KMS-11 (cell line): ENCODE measurements around the gene SLC5A6.

ENCODE experiments used
- H2AFZ ChIP-seq: fragments of 200-600 bp; sonication (generic); 2 replicates; pipeline ENCODE4 v1.6.1; 2016; ENCODE audit warnings: antibody characterized with exemption, mixed run types, low read depth
- H3K27ac ChIP-seq: fragments of 200-600 bp; sonication (generic); 2 replicates; pipeline ENCODE4 v1.6.1; 2016; ENCODE audit warnings: mild to moderate bottlenecking, mixed run types
- H3K27me3 ChIP-seq: fragments of 200-600 bp; sonication (generic); 2 replicates; pipeline ENCODE4 v1.6.1; 2017; ENCODE audit warnings: mild to moderate bottlenecking, low read depth, mixed run types, moderate library complexity; ENCODE audit not compliant: insufficient read depth
- H3K36me3 ChIP-seq: fragments of 200-600 bp; sonication (generic); 2 replicates; pipeline ENCODE4 v1.6.1; 2017; ENCODE audit warnings: mild to moderate bottlenecking, mixed run types; ENCODE audit not compliant: insufficient read depth
- H3K4me1 ChIP-seq: fragments of 200-600 bp; sonication (generic); 2 replicates; pipeline ENCODE4 v1.6.1; 2016; ENCODE audit warnings: mild to moderate bottlenecking, low read depth, mixed run types; ENCODE audit not compliant: poor library complexity, severe bottlenecking
- H3K4me2 ChIP-seq: fragments of 200-600 bp; sonication (generic); 2 replicates; pipeline ENCODE4 v1.7.0; 2016; ENCODE audit warnings: mild to moderate bottlenecking, mixed run types
- H3K4me3 ChIP-seq: fragments of 200-600 bp; sonication (generic); IDR thresholded peaks from 2 replicates; pipeline ENCODE4 v1.6.1; 2017; ENCODE audit warnings: low read depth, low read length, mixed read lengths; ENCODE audit not compliant: insufficient read depth
- H3K79me2 ChIP-seq: fragments of 200-600 bp; sonication (generic); 2 replicates; pipeline ENCODE4 v1.6.1; 2016; ENCODE audit warnings: low read depth, mixed run types; ENCODE audit not compliant: insufficient read depth
- H3K9ac ChIP-seq: fragments of 200-600 bp; sonication (generic); 2 replicates; pipeline ENCODE4 v1.6.1; 2016; ENCODE audit warnings: mild to moderate bottlenecking, mixed run types
- H4K20me1 ChIP-seq: fragments of 200-600 bp; sonication (generic); 2 replicates; pipeline ENCODE4 v1.6.1; 2016; ENCODE audit warnings: mild to moderate bottlenecking, mixed run types; ENCODE audit not compliant: insufficient read depth
- CTCF ChIP-seq: fragments of 200-600 bp; sonication (generic); conservative IDR thresholded peaks from 2 replicates; pipeline ENCODE4 v1.6.1; 2017; ENCODE audit warnings: low read depth, mild to moderate bottlenecking, antibody characterized with exemption, low read length, moderate library complexity, mixed read lengths

Gene SLC5A6

GRCh38 chr2:27170581-27171337 is 41.3 kb downstream of the SLC5A6 start:
- peaks cover 27% of the 10 kb centered on the region for H3K4me1 ChIP-seq
- no peaks in the 10 kb centered on the region for H4K20me1 ChIP-seq
- H3K4me3 ChIP-seq = no peak overlapping the region
- no peak for TF ChIP-seq CTCF
- no peaks in the 10 kb centered on the region for H3K27me3 ChIP-seq
- H3K9ac ChIP-seq = no peak overlapping the region
- H3K27ac ChIP-seq = no peak overlapping the region
- H3K79me2 ChIP-seq = no peaks in the 10 kb centered on the region
- peak overlapping the region; percentile 89; the same call in 1 of the 2 replicates for H2AFZ ChIP-seq
- no peaks in the 10 kb centered on the region for H3K36me3 ChIP-seq
- H3K4me2 ChIP-seq = peak overlapping the region; percentile 46; the same call in 1 of the 2 replicates

GRCh38 chr2:27164960-27165763 is 46.9 kb downstream of the SLC5A6 start:
- Histone ChIP-seq H3K36me3 (no peaks in the 10 kb centered on the region), H3K27me3 (no peaks in the 10 kb centered on the region), H3K4me2 (peak overlapping the region; percentile 25; the same call in 1 of the 2 replicates), H3K27ac (no peak overlapping the region; the same call in 1 of the 2 replicates), H3K4me1 (peaks cover 49% of the 10 kb centered on the region), H4K20me1 (no peaks in the 10 kb centered on the region), H3K79me2 (no peaks in the 10 kb centered on the region), H3K4me3 (no peak overlapping the region), H2AFZ (peak overlapping the region; percentile 19; the same call in 1 of the 2 replicates), H3K9ac (no peak overlapping the region)
- no peak for TF ChIP-seq CTCF

- Histone ChIP-seq H3K36me3 (no peaks in the 10 kb centered on the region), H3K27me3 (no peaks in the 10 kb centered on the region), H3K27ac (peak overlapping the region; percentile 84), H3K4me1 (peaks cover 40% of the 10 kb centered on the region), H2AFZ (peak overlapping the region; percentile 97), H3K4me2 (peak overlapping the region; percentile 99), H3K79me2 (no peaks in the 10 kb centered on the region), H4K20me1 (no peaks in the 10 kb centered on the region), H3K4me3 (peak overlapping the region; percentile 85), H3K9ac (peak overlapping the region; percentile 69; the same call in 1 of the 2 replicates)
- no peak for TF ChIP-seq CTCF
Observed at GRCh38 chr2:27162151-27163121, 49.6 kb downstream of the SLC5A6 start.

GRCh38 chr2:27160191-27160590 is 51.9 kb downstream of the SLC5A6 start:
- Histone ChIP-seq H3K79me2 (no peaks in the 10 kb centered on the region), H3K9ac (no peak overlapping the region), H2AFZ (no peak overlapping the region), H3K4me3 (no peak overlapping the region), H4K20me1 (no peaks in the 10 kb centered on the region), H3K4me2 (no peak overlapping the region), H3K27me3 (no peaks in the 10 kb centered on the region), H3K4me1 (peaks cover 35% of the 10 kb centered on the region), H3K36me3 (no peaks in the 10 kb centered on the region), H3K27ac (no peak overlapping the region)
- no peak for TF ChIP-seq CTCF
